UCSD-AML1 (cell line): Measurements from ENCODE around the gene DOCK7.
"Not testable (repeated sequence)": the region's sequence is repeated elsewhere in the genome, so short reads cannot be mapped to it uniquely, and the experiment has no call there.

Experiments used
- DNase-seq: peaks from one replicate; lab custom pipeline; 2025; ENCODE audit not compliant: unreplicated experiment; lab: John Stamatoyannopoulos, UW

The DOCK7 gene

DNA sequence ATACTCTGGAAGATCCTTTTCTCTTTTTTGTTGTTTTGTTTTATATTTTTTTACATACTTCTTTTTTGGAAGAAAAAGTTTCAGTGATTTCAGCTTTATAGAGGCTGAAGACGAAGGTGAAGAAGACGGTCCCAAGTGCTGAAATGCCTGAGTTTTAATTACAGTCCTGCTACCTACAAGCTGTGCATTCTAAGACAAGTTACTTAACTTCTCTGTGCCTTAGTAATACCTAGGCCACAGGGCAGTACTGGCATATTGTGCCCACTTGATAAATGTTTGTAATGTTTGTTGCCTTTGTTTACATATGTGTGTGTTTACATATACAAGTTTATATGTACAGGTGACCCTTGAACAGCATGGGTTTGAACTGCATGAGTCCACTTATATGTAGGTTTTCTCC, 147.1 kb downstream of the DOCK7 start:
- no peak for DNase-seq

DNA sequence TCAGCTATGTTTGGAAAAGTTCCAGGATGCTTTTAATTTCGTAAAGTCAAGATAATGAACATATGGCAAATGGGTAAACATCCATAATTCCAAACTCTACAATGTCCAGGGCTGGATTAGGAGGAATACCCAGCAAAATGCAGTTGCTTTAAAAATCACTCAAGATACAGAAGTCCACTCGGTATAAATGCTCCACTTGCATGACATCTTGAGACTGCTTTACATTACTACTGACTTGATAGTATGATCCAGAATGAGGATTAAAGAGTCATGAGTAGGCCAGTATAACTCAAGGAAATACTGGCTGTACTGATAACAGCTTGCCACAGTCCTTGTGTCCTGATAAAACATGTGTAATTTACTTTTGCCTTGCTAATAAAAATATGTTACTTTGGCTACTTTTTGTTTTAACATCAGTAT, 149.1 kb downstream of the DOCK7 start:
- DNase-seq = no peak

DNA sequence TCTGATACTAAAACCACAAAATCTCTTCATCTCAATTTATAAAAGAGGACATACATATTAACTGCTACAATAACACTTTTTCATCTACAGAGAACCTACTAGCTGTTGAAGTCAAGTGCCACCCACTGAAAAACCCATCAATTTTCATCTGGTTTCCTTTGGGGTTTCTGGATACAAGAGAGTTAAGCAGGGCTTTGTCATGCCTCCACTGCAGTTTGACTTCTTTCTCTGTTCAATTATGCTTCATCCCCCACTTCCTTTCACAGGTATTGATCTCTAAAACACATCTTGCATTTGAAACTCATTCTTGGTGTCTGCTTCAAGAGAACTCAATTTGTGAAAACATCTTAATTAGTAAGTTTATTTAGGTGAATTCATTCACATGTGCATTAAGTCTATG, 151.3 kb downstream of the DOCK7 start:
- DNase-seq = no peak

DNA sequence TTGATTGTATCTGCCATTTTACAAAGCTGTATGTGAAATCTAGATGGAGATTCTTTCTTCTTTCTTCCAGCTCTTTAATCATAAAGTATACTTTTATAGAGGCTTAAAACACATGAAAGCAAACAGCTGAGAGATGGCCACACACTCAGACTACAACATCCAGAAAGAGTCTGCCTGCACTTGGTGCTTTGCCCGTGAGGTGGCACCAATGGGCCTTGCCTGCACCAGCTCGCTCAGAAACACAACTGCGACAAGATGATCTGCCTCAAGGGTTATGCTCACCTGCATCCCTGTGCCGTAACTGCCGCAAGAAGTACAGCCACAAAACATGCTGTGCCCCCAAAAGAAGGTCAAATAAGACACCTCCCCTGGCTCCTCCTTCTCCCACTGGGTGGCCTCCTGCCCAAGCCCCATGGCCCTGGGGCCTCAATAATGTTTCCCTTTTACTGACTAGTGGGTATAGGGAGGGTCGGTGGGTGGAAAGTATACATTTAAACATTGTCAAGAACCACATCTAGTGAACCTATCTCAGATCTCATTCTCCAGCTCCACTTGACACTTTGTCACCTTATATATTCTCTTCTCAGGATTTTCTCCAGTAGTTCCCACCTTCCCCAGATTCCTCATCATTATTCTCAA, 157.6 kb downstream of the DOCK7 start:
- DNase-seq = peak; percentile 9

DNA sequence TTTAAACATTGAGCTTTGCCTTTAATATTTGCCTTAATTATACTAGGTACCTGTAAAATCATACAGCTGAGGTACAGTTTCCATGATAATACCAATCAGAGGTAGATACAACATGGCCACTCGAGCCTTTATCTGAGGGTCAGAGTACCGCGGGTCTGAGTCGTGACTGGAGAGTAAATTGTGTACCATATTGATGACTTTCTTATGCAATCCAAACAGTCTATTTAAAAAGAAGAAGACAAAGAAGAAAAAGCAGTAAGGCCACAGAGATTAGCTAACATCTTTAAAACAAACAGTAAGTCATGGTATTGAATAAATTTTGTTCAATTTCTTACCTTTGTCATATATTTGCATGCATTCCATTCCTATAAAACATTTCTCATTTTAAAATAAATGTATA, 159.0 kb downstream of the DOCK7 start:
- DNase-seq = no peak

DNA sequence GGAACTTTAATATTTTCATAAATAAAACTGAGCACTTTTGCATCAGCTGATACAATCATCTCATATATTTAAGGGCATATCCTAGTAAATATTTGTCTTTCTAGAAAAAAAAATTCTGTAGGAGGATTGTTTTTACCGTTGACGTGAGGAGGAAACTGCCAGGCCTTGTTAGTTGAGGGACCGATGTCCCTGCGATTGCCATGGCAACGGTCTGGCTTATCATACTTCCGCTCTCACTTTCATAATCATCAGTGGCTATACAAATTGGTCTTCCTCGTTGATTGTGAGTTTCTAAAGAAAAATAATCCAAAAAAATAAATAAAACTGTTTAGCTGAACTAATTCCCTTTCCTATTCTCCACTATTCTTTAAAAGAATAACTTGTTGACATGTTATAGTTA, 160.2 kb downstream of the DOCK7 start:
- DNase-seq = peak; percentile 12

DNA sequence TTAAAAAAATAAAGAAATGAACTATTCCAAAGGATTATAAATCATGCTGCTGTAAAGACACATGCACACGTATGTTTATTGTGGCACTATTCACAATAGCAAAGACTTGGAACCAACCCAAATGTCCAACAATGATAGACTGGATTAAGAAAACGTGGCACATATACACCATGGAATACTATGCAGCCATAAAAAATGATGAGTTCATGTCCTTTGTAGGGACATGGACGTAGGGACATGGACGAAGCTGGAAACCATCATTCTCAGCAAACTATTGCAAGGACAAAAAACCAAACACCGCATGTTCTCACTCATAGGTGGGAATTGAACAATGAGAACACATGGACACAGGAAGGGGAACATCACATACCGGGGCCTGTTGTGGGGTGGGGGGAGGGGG, 160.8 kb downstream of the DOCK7 start:
- not testable (repeated sequence) for DNase-seq

DNA sequence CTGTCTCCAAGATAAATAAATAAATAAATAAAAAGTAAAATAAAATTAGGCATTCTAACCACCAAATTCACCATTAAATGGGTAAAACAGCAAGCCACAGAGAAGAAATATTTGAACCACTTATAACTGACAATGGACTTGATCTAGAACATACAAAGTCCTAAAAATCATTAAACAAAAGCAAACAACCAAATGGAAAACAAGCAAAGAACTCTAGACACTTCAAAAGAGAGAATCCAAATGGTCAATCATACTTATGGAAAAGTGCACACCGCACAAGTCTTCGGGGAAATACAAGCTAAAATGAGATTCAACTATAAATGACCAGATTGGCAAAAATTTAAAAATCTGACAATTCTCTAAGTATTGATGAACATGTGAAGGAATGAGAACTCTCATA, 164.3 kb downstream of the DOCK7 start:
- DNase-seq = no peak

DNA sequence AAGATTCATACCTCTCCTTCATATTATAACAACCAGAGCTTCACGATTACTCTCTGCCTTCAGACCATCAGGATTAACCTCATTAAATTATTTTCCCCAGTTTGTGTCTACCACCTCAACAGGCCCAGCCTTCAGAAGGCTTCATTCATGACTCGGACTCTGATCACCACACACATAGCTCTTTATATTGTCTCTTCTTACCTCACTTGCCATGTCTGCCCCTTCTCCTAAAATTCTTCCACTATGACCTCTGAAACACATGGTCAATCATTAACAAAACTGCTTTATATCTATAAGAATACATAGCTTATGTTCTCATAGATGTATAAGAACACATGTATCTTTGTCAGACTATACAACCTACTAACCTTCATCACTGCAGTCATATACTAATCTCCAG, 171.6 kb downstream of the DOCK7 start:
- DNase-seq = no peak

DNA sequence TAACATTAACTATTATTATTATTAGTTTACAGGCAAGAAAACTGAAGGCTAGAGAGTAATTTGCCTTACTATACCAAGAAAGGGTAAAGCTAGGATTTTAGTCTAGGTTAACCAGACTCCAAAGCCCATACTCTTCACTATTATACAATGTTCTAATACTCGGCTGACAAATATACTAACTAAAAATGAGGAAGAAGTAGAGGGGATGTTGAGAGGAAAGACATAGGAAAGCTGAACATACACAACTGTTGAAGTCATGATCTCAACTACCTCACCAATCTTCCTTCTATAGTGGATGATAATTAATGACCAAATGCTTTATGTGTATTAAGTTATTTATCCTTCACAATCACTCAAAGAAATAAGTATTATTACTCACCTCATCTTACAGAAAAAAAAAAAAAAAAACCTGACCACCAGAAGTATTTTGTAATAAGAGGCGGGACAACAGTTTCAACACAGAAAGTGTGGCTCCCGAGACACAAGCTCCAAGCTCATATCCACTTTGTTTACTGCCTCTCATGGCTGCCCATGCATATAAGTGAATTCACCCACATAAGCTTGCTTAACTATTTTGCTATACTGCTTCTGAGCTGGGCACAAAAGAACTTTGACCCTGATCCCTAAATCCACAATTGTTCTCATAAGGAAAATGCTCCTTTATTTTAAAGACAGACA, 173.3 kb downstream of the DOCK7 start:
- DNase-seq = no peak

DNA sequence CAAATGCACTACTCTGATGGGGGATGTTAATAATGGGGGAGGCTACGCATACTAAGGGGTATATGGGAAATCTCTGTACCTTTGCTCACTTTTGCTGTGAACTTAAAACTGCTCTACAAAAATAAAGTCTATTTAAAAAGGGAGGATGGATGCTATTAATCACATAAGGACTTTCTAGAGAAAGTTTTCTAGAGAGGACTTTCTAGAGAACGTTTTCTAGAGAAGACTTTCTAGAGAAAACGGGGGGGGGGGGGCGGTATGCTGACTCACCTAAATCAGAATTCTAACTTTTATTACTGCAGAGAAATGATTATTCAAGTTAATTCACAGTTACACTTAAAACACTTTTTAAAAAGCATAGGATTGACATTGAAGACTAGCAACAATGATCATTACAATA, 175.2 kb downstream of the DOCK7 start:
- DNase-seq = no peak

DNA sequence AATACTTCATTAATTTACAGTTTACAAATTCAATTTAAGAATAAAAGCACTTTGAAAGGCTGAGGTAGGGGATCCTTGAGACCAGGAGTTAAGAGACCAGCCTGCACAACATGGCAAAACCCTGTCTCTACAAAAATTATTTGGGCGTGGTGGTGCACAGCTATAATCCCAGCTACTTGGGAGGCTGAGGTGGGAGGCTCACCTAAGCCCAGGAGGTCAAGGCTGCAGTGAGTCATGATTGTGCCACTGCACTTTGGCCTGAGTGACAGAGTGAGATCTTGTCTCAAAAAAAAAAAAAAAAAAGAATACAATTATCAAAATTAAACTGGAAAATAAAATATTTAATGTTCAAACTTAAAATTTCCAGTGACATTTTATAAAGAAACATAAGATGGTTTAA, 179.2 kb downstream of the DOCK7 start:
- DNase-seq = no peak

DNA sequence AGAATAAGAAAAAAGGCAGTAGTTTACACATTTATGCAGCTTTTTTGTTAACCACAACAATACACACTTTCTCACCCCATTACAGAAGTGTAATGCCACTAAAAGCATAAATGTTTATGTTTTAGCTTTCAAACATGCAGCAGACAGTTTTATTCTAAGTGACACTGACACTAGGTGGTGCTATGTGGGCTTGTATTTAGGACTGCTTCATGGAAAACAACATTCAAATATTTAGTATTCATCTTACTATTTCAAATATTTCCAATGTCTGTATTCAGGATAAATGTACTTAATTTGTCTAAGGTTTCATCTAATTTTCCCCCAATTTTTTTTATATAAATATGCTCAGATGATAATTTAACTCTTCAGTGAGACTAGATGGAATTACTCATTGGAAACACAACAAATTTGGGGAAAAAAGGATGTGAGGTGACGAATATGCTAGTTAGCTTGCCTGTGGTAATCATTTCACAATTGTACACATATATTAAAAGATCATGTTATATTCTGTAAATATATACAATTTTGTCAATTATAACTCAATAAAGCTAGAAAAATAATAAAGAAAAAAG, 179.9 kb downstream of the DOCK7 start:
- no peak for DNase-seq

DNA sequence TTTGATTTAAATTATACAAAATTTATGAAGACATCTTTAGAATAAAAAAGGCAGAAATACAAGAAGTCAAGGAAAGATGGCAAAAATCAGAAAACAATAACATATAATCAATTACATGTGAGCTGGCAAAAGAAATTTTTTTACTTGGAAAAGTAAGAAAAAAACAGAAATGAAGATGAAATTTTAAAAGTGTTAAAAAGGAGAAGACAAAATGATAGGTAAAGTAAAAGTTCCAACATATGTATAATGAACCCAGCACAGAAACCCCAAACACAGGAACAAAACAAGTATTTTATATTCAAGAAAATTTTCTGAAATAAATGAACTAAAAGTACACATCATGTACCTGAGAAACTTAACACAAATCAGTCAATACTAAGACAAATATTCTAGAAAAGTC, 188.0 kb downstream of the DOCK7 start:
- no peak for DNase-seq

DNA sequence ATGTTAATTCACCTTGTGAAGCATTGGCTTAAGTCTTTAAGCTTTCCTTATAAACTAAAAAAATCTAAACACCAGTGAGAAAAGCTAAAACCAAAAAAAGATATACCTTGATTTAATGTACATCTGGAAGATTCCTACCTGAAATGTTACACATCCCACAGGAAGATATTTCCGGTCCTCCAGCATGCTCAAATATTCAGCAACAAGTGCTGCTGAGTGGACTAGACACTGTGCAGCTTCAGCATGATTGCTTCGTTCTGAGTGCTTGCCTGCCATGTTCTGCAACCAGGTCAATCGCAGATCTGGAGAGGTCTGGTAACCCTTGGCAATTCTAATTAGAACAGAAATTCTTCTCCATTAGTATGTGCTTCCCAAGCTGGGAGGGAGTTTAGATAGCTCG, 194.0 kb downstream of the DOCK7 start:
- no peak for DNase-seq

DNA sequence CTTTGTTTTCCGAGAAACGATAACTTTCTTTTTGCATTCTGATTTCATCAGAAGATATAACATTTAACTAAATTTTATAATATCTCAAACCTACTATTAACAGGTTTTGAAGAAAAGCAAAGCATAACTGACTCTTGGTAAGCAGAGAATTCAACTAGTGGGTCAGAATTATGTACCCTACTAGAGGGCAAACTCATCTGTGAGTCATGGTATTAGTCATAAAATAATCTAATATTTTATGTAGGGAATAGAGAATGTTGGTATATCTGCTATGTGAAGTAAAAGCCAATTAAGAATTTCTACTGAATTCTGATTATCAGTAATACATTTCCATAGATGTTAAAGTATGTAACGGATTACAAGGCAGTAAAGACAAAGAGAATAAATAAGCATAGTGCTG, 194.5 kb downstream of the DOCK7 start:
- DNase-seq = no peak

DNA sequence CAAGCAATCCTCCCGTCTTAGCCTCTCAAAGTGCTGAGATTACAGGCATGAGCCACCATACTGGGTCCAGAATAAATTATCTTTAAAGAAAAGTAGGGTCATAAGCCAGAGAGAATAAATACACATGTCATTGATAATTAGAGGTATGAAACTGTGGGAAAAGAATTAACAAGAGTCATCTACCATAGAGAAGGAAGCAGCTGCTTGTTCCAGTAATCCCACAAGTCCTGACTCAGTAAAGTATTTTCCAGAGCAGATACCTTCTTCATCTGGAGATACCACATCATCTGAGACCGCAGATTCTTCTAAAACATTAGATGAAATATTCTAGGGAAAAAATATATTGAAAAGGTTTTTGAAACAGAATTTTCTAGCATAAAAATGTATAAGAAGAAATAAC, 195.7 kb downstream of the DOCK7 start:
- no peak for DNase-seq

DNA sequence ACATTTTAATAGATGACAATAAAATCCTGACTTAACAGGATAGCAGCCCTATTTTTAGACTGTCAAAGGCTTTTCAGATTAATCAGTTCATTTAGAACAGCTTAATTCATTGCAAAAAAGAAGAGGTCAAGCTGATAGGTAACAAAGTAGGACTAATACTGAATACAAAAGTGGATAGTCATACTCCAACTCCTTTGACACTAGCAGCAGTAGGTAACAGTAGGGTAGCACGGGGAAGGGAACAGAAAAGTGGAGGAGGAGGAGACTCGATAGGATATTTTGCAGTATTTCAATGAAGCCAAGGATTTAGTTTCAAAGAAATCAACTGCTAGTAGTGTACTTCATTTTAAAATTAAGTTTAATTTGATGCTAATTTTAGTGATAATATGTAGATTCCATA, 200.2 kb downstream of the DOCK7 start:
- DNase-seq = no peak

DNA sequence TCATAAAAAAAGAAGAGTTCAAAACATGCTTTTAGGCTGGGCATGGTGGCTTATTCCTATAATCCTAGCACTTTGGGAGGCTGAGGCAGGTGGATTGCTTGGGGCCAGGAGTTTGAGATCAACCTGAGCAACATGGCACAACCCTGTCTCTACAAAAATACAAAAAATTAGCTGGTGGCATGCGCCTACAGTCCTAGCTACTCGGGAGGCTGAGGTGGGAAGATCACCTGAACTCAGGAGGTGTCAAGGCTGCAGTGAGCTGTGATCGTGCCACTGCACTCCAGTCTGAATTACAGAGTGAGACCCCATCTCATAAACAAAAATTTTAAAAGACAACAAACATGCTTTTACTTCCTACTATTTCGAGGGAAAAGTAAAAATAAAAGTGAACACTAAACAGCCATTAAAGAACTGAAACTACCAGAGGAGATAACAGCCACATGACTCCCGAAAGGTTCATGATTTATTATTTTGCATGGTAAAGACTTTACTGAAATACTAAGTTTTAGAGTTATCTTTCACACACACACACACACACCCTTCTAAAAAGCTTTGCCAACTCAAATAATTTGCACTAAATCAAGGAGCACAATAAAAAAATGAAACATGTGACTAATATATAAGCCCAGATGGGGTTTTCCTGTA, 203.2 kb downstream of the DOCK7 start:
- no peak for DNase-seq

DNA sequence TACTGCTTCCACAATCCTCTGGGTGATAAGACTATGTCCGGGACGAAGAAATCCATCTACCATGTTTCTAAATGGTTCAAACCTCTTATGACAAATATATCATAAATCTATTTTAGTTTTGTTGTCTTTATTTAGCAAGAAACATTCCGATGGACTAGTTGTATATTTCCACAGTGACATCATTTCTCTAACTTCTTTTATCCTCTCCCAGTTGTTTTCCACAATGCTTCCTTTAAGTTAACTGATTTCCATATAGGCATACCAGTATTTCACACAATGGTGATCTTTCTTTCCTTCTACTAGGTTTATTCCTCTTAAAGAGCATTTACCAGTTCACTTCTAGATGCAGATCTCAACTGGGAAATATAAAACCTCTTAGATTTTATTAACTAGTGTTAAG, 206.5 kb downstream of the DOCK7 start:
- DNase-seq = no peak

DNA sequence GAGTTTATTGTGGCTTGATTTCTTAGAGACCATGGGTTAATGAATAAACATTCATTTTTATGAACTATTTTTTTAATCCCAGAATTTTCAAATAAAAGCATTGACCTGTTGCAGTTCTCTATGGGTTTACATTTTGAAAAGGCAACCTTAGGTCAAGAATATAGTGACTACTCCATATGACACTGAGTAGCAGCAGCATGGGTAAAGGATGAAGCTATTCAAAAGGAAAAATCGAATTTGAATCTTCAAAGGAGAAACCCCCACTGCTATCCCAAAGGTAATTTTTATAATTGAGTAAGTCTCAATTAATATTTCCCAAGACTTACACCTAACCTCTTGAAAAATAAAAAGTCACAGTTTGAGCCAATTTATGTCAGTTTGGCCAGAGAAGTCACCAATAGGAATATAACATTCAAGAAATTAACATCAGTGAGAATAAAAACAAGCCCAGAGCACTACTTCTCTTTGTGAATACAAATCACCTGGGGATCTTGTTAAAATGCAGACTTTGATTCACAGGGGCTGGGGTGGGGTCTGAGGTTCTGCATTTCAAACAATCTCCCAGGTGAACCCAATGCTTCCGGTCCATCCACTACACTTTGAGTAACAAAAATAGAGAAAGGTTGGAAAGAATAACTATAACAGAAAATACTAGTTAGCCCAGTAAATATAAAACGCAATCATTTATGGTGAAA, 211.5 kb downstream of the DOCK7 start:
- no peak for DNase-seq

DNA sequence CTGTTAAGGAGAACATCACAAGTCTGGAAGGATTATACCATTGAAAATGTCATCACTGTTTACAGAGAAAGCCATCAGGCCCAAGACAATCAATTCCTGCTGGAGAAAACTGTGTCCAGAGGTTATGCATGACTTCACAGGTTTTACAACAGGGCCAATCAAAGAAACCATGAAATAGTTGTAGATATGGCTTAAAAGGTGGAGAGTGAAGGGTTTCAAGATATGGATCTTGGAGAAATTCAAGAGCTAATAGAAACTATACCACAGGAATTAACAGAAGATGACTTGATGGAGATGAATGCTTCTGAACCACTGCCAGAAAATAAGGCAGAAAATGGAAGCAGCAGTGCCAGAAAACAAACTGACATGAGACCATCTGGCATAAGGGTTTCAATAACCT, 221.1 kb downstream of the DOCK7 start:
- DNase-seq = no peak
